HepG2 (cell line): Measurements from ENCODE around the gene ADRA1B. TPM values are rescaled to one million over a fixed set of nuclear protein-coding genes. Genes with fewer than 3 reads are reported as not detected.

Experiments
- ATAC-seq: fragments of 200-7000 bp; cut with Tn5 transposase; 3 replicates; pipeline ENCODE4 v1.9.1; 2020; ENCODE audit warnings: mild to moderate bottlenecking, moderate library complexity
- BruUV-seq: library from RNA; stranded (reverse); fragments of 400-500 nt; replicated peaks from 2 replicates; lab custom pipeline; 2021; lab: Mats Ljungman, UMichigan
- CTCF ChIA-PET: fragments of 300-600 bp; formaldehyde crosslinking; extraction: SDS; loops from one replicate; lab custom pipeline; 2021; ENCODE audit warnings: low total read pairs, inconsistent platforms, low intra/inter-chr PET ratio; lab: Yijun Ruan, JAX
- POLR2A ChIA-PET: fragments of 350-600 bp; sonication (Branson Sonifier 250); formaldehyde crosslinking; loops from one replicate; lab custom pipeline; 2020; ENCODE audit warnings: antibody characterized with exemption, inconsistent platforms; lab: Yijun Ruan, JAX
- DNase-seq: peaks from one replicate; pipeline ENCODE4 v3.0.0-alpha.2; 2015; ENCODE audit warnings: low spot score
- FAIRE-seq: peaks from 3 replicates; lab custom pipeline; 2011; peaks lifted over from hg19 to GRCh38; lab: Jason Lieb, UNC
- H2AFZ ChIP-seq: one replicate; pipeline ENCODE4 v1.6.1; 2011; ENCODE audit warnings: low read length, inconsistent platforms
- H3K27ac ChIP-seq: fragments of 300-600 bp; 3 replicates; pipeline ENCODE4 v1.8.0; 2011; ENCODE audit warnings: mixed run types, mild to moderate bottlenecking, mixed read lengths, low read length, inconsistent platforms; ENCODE audit not compliant: insufficient read depth; ENCODE audit errors: extremely low read length
- H3K27me3 ChIP-seq, 2 experiments: fragments of 200-600 bp in 1 of 2; 2 replicates in 1 of 2; 3 replicates in 1 of 2; pipeline versions ENCODE4 v1.6.0 to v1.8.0; 2011; ENCODE audit warnings: low read length in 2 of 2, mild to moderate bottlenecking in 2 of 2, moderate library complexity in 2 of 2, inconsistent platforms in 1 of 2; ENCODE audit not compliant: insufficient read depth in 2 of 2, control insufficient read depth in 1 of 2
- H3K36me3 ChIP-seq, 2 experiments: fragments of 200-600 bp in 1 of 2; replicated peaks in 1 of 2; 2 replicates in 1 of 2; 3 replicates in 1 of 2; pipeline versions ENCODE4 v1.5.1 to v1.8.0; 2011; ENCODE audit warnings: low read length in 2 of 2, inconsistent platforms in 1 of 2; ENCODE audit not compliant: insufficient read depth in 2 of 2, control insufficient read depth in 1 of 2
- H3K4me1 ChIP-seq: 2 replicates; pipeline ENCODE4 v1.5.1; 2012; ENCODE audit warnings: low read length, inconsistent platforms; ENCODE audit not compliant: insufficient read depth
- H3K4me2 ChIP-seq: 2 replicates; pipeline ENCODE4 v1.6.0; 2011; ENCODE audit warnings: low read depth, low read length, inconsistent platforms
- H3K4me3 ChIP-seq, 3 experiments: fragments of 200-600 bp in 1 of 3; sonication (generic), shearing (Covaris generic) in 1 of 3; replicated peaks in 1 of 3; 2 replicates each; pipeline ENCODE4 v1.5.1; 2011 to 2016; ENCODE audit warnings: low read length in 3 of 3, inconsistent platforms in 2 of 3, low read depth in 2 of 3, mild to moderate bottlenecking in 2 of 3, control low read depth in 1 of 3, mixed read lengths in 1 of 3; ENCODE audit not compliant: insufficient read depth in 1 of 3
- H3K79me2 ChIP-seq: one replicate; pipeline ENCODE4 v1.6.1; 2011; ENCODE audit warnings: low read length, inconsistent platforms; ENCODE audit not compliant: insufficient read depth
- H3K9ac ChIP-seq: 2 replicates; pipeline ENCODE4 v1.6.0; 2011; ENCODE audit warnings: mild to moderate bottlenecking, low read depth, low read length, inconsistent platforms; ENCODE audit not compliant: insufficient read depth
- H3K9me3 ChIP-seq: 2 replicates; pipeline ENCODE4 v1.5.1; 2012; ENCODE audit warnings: mild to moderate bottlenecking, low read length
- H4K20me1 ChIP-seq: 2 replicates; pipeline ENCODE4 v1.6.0; 2011; ENCODE audit warnings: inconsistent platforms, mild to moderate bottlenecking, low read length, moderate library complexity; ENCODE audit not compliant: insufficient read depth
- ATF7 ChIP-seq, 2 experiments: fragments of 450-650 bp in 1 of 2; sonication (generic) in 1 of 2; formaldehyde crosslinking in 1 of 2; IDR thresholded peaks; 2 replicates each; pipeline versions ENCODE4 v1.4.0 to v1.6.1; 2016 to 2020; ENCODE audit warnings: antibody characterized with exemption in 1 of 2, mild to moderate bottlenecking in 1 of 2, missing genetic modification reagents in 1 of 2
- CBFB ChIP-seq: sonication (generic); formaldehyde crosslinking; IDR thresholded peaks from 2 replicates; pipeline ENCODE4 v1.4.0; 2020; ENCODE audit warnings: missing genetic modification reagents
- CBX2 ChIP-seq, 2 experiments: fragments of 200-600 bp in 1 of 2; sonication (generic); formaldehyde crosslinking in 1 of 2; IDR thresholded peaks; 2 replicates each; pipeline versions ENCODE4 v1.7.0 to v1.8.1; 2018 to 2022; ENCODE audit warnings: low read depth in 2 of 2, low read length in 1 of 2, mild to moderate bottlenecking in 1 of 2, missing genetic modification reagents in 1 of 2
- CREB1 ChIP-seq, 2 experiments: fragments of 450-650 bp in 1 of 2; IDR thresholded peaks; 2 replicates each; pipeline ENCODE4 v1.6.1; 2016 to 2017; ENCODE audit warnings: control low read depth in 1 of 2, mild to moderate bottlenecking in 1 of 2, missing compliant biosample characterization in 1 of 2, missing genetic modification characterization in 1 of 2
- FOXK1 ChIP-seq: sonication (generic); formaldehyde crosslinking; IDR thresholded peaks from 2 replicates; pipeline ENCODE4 v1.4.0; 2020; ENCODE audit warnings: low read depth, missing genetic modification reagents, borderline replicate concordance
- HNRNPUL1 ChIP-seq: fragments of 200-400 bp; formaldehyde crosslinking; IDR thresholded peaks from 2 replicates; pipeline ENCODE4 v1.6.1; 2017; ENCODE audit warnings: low read depth, mild to moderate bottlenecking, low read length, moderate library complexity
- ISX ChIP-seq: sonication (generic); formaldehyde crosslinking; conservative IDR thresholded peaks from 2 replicates; pipeline ENCODE4 v1.5.0; 2020; ENCODE audit warnings: missing genetic modification reagents
- RELA ChIP-seq: sonication (generic); formaldehyde crosslinking; IDR thresholded peaks from 2 replicates; pipeline ENCODE4 v1.4.0; 2020; ENCODE audit warnings: missing genetic modification reagents
- SIN3A ChIP-seq: IDR thresholded peaks from 2 replicates; pipeline ENCODE4 v1.6.1; 2011; ENCODE audit warnings: low read depth, mild to moderate bottlenecking, control low read depth, low read length, borderline replicate concordance
- STAG1 ChIP-seq: sonication (generic); formaldehyde crosslinking; IDR thresholded peaks from 2 replicates; pipeline ENCODE4 v1.4.0; 2020; ENCODE audit warnings: missing genetic modification reagents
- ZFP90 ChIP-seq: sonication (generic); formaldehyde crosslinking; IDR thresholded peaks from 2 replicates; pipeline ENCODE4 v1.8.0; 2022; ENCODE audit warnings: missing genetic modification reagents, mild to moderate bottlenecking, inconsistent platforms, borderline replicate concordance
- ZKSCAN1 ChIP-seq: fragments of 150-350 bp; IDR thresholded peaks from 2 replicates; pipeline ENCODE4 v1.6.1; 2014; ENCODE audit warnings: low read length
- ZNF678 ChIP-seq: sonication (generic); formaldehyde crosslinking; IDR thresholded peaks from 2 replicates; pipeline ENCODE4 v1.4.0; 2020; ENCODE audit warnings: mild to moderate bottlenecking, missing genetic modification reagents
- ZSCAN31 ChIP-seq: sonication (generic); formaldehyde crosslinking; IDR thresholded peaks from 2 replicates; pipeline ENCODE4 v1.5.0; 2020; ENCODE audit warnings: low read depth, mild to moderate bottlenecking, missing genetic modification reagents
- WGBS: methylation state at CpG from one replicate; pipeline ENCODE4 v1.1.6; 2017; ENCODE audit warnings: low lambda C conversion rate; 5-methylcytosine and 5-hydroxymethylcytosine counted together
- in situ Hi-C: cut with HindIII; loops from 2 replicates; pipeline ENCODE4 v1.10.0; 2017; ENCODE audit warnings: low pct_unique_long_range_greater_than_20kb; ENCODE audit not compliant: extremely low pct_ligation_motif_present
- intact Hi-C: fragments of 100-400 bp; cut with micrococcal nuclease; formaldehyde crosslinking; loops from one replicate; pipeline ENCODE4 v1.10.0; 2022; ENCODE audit not compliant: unreplicated experiment
- polyA plus RNA-seq, 8 experiments: library from polyadenylated mRNA; depleted of rRNA in 3 of 8; stranded (reverse) in 7 of 8; unstranded in 1 of 8; fragments of >200 nt; fragmentation: Illumina TruSeq in 4 of 8; extraction: Trizol in 4 of 8; gene quantifications; 2 replicates each; pipeline versions ENCODE4 v1.2.1 to v1.2.3, GENCODE V29; 2011 to 2016; ENCODE audit warnings: low read depth in 4 of 8, missing spikeins in 1 of 8, mixed read lengths in 1 of 8; ENCODE audit not compliant: insufficient read depth in 1 of 8
- total RNA-seq, 5 experiments: library from RNA; depleted of rRNA; stranded (reverse); fragments of >200 nt; fragmentation: Illumina TruSeq; extraction: Trizol; gene quantifications; 2 replicates each; pipeline ENCODE4 v1.2.3, GENCODE V29; 2016; ENCODE audit warnings: low read depth in 1 of 5
- TF ChIP-seq, protein P1 (sequence below): sonication (generic); formaldehyde crosslinking; conservative IDR thresholded peaks from 2 replicates; pipeline ENCODE4 v1.8.0; 2022; ENCODE audit warnings: low read depth, missing genetic modification reagents

Gene ADRA1B
- total and polyA plus RNA-seq, 2 of the 13 experiments (the other 11 are each of a cell fraction or from before 2014, with no cell fraction given): not detected

DNA sequence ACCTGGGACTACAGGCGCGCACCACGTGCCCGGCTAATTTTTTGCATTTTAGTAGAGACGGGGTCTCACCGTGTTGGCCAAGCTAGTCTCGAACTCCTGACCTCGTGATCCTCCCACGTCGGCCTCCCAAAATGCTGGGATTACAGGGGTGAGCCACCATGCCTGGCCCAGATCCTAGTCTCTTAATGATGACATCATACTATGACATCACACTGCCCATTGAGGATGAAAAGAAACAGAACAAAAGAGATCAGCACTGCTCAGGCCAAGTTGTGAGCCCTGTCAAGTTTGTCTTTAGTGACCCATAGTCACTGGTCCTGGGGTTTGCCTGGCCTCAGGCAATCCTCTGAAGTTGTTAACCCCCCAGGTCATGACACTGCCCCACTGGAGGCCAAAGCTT lies 21.3 kb downstream of the ADRA1B start:
- Histone ChIP-seq H3K4me3 (no peak overlapping the region), H4K20me1 (no peaks in the 10 kb centered on the region), H3K27me3 (no peaks in the 10 kb centered on the region; a peak in 1 of 5 replicates), H3K4me2 (no peak overlapping the region), H3K36me3 (no peaks in the 10 kb centered on the region), H3K9ac (no peak overlapping the region), H2AFZ (no peak overlapping the region), H3K9me3 (no peaks in the 10 kb centered on the region), H3K79me2 (no peaks in the 10 kb centered on the region), H3K4me1 (no peaks in the 10 kb centered on the region), H3K27ac (no peak overlapping the region)
- WGBS: 53% methylated on average over 10 of the region's 10 CpGs
- TF ChIP-seq CBFB (CRISPR knock-in tag) (no peak), ZNF678 (CRISPR knock-in tag) (no peak), CREB1 (IDR thresholded peaks at IDR 0.05) (peak; percentile 85), CREB1 (CRISPR knock-in tag; IDR thresholded peaks at IDR 0.05) (no peak), ATF7 (IDR thresholded peaks at IDR 0.05) (peak; percentile 96), ATF7 (CRISPR knock-in tag; IDR thresholded peaks at IDR 0.05) (no peak), ZFP90 (no peak)
- ChIA-PET CTCF (no interaction called here), POLR2A (no interaction called here)
- no peak for ATAC-seq
- no peak for FAIRE-seq
- no peak for DNase-seq
- in situ Hi-C loops (no loop called here), intact Hi-C loops (no loop called here)
- BruUV-seq: no TSS peak

DNA sequence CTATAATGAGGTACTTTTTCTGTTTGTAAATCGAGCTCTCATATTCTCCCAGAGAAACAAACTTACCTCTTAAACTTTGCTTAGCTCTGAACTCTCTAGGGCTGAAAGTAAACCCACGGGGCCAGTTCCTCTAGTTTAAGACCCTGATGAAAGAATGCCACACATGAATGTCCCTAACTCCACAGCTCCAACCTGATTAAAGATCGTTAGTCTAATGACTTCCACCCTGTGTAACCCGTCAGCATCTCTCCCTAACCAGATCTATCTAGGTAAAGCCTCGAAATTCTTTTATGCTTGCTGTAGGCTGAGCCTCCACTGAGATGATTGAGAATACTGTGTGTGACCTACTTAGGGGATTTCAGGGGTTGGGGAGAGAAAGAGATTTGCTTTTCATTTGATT lies 27.0 kb downstream of the ADRA1B start:
- no TSS peak for BruUV-seq
- no peaks in the 10 kb centered on the region for H3K79me2 ChIP-seq
- no peak overlapping the region for H3K4me3 ChIP-seq
- no peak for DNase-seq
- H2AFZ ChIP-seq: no peak overlapping the region
- H3K27me3 ChIP-seq: no peaks in the 10 kb centered on the region; a peak in 2 of 5 replicates
- CTCF ChIA-PET: no interaction called here
- no peak for ATAC-seq
- H3K36me3 ChIP-seq: no peaks in the 10 kb centered on the region
- intact Hi-C loops (no loop called here), in situ Hi-C loops (no loop called here)
- no peaks in the 10 kb centered on the region for H4K20me1 ChIP-seq
- H3K4me2 ChIP-seq: no peak overlapping the region
- FAIRE-seq: no peak
- H3K9me3 ChIP-seq: no peaks in the 10 kb centered on the region
- POLR2A ChIA-PET: no interaction called here
- 5% methylated on average over 5 of the region's 5 CpGs for WGBS
- no peak overlapping the region for H3K9ac ChIP-seq
- peaks cover 6% of the 10 kb centered on the region for H3K4me1 ChIP-seq
- no peak overlapping the region for H3K27ac ChIP-seq
- TF ChIP-seq ZKSCAN1 (no peak), RELA (no peak), FOXK1 (no peak), CBX2 (IDR thresholded peaks at IDR 0.05; ENCODE audit: low read depth, low read length) (no peak), CBX2 (CRISPR knock-in tag; IDR thresholded peaks at IDR 0.05; ENCODE audit: low read depth) (no peak), ZSCAN31 (no peak), SIN3A (no peak), STAG1 (CRISPR knock-in tag) (no peak), HNRNPUL1 (no peak), ISX (CRISPR knock-in tag) (no peak)
- TF ChIP-seq, protein P1, sequence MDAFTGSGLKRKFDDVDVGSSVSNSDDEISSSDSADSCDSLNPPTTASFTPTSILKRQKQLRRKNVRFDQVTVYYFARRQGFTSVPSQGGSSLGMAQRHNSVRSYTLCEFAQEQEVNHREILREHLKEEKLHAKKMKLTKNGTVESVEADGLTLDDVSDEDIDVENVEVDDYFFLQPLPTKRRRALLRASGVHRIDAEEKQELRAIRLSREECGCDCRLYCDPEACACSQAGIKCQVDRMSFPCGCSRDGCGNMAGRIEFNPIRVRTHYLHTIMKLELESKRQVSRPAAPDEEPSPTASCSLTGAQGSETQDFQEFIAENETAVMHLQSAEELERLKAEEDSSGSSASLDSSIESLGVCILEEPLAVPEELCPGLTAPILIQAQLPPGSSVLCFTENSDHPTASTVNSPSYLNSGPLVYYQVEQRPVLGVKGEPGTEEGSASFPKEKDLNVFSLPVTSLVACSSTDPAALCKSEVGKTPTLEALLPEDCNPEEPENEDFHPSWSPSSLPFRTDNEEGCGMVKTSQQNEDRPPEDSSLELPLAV: no peak
